ENCODE results near the gene ADSS1. TPM values are rescaled to one million over a fixed set of nuclear protein-coding genes. Genes with fewer than 3 reads are reported as not detected.

ADSS1 gene
- total RNA-seq, 4 donors from 2014 or later, result 2.8 to 12.4 (median 9.0) TPM

- TF ChIP-seq POLR2AphosphoS5 (IDR thresholded peaks at IDR 0.05), result no peak
- TF ChIP-seq POLR2A (IDR thresholded peaks at IDR 0.05), result no peak
- no peak for TF ChIP-seq CTCF (IDR thresholded peaks at IDR 0.05)
- no peak for TF ChIP-seq EP300 (IDR thresholded peaks at IDR 0.05)
- Histone ChIP-seq H3K9me3 (no peaks in the 10 kb centered on the region), H3K4me3 (no peak overlapping the region), H3K4me1 (peaks cover 8% of the 10 kb centered on the region), H3K36me3 (peaks cover 13% of the 10 kb centered on the region), H3K27ac (no peak overlapping the region), H3K27me3 (no peaks in the 10 kb centered on the region)
- 91% methylated on average over 4 of the region's 4 CpGs for WGBS
- no peak for DNase-seq (ENCODE audit: low spot score in 2 of 2)
Measured at GRCh38 chr14:104766256-104766862, 42.3 kb downstream of the ADSS1 start.

GRCh38 chr14:104766863-104767633, 43.0 kb downstream of the ADSS1 start:
- Histone ChIP-seq H3K27me3 (no peaks in the 10 kb centered on the region), H3K4me1 (peaks cover 8% of the 10 kb centered on the region), H3K36me3 (peaks cover 19% of the 10 kb centered on the region), H3K27ac (no peak overlapping the region), H3K9me3 (no peaks in the 10 kb centered on the region), H3K4me3 (no peak overlapping the region)
- no peak for DNase-seq (ENCODE audit: low spot score in 2 of 2)
- TF ChIP-seq POLR2A (IDR thresholded peaks at IDR 0.05), result no peak
- TF ChIP-seq EP300 (IDR thresholded peaks at IDR 0.05), result no peak
- no peak for TF ChIP-seq POLR2AphosphoS5 (IDR thresholded peaks at IDR 0.05)
- TF ChIP-seq CTCF (IDR thresholded peaks at IDR 0.05), result no peak
- WGBS, result 92% methylated on average over 15 of the region's 15 CpGs

GRCh38 chr14:104767634-104767918, 43.5 kb downstream of the ADSS1 start:
- Histone ChIP-seq H3K4me3 (no peak overlapping the region), H3K9me3 (no peaks in the 10 kb centered on the region), H3K36me3 (peaks cover 24% of the 10 kb centered on the region), H3K4me1 (peaks cover 8% of the 10 kb centered on the region), H3K27ac (no peak overlapping the region), H3K27me3 (no peaks in the 10 kb centered on the region)
- no peak for TF ChIP-seq EP300 (IDR thresholded peaks at IDR 0.05)
- TF ChIP-seq POLR2AphosphoS5 (IDR thresholded peaks at IDR 0.05), result no peak
- TF ChIP-seq POLR2A (IDR thresholded peaks at IDR 0.05), result no peak
- no peak for TF ChIP-seq CTCF (IDR thresholded peaks at IDR 0.05)
- 88% methylated on average over 5 of the region's 5 CpGs for WGBS
- DNase-seq (ENCODE audit: low spot score in 2 of 2), result no peak

GRCh38 chr14:104768437-104769323, 44.7 kb downstream of the ADSS1 start:
- H3K36me3 ChIP-seq, result peaks cover 35% of the 10 kb centered on the region

More at GRCh38 chr14:104768437-104769323, 44.7 kb downstream of the ADSS1 start:
- TF ChIP-seq CTCF (IDR thresholded peaks at IDR 0.05), result peak; percentile 76 to 98
- no peak for TF ChIP-seq POLR2AphosphoS5 (IDR thresholded peaks at IDR 0.05)
- TF ChIP-seq POLR2A (IDR thresholded peaks at IDR 0.05), result no peak
- peak; percentile 94 to 95 for DNase-seq (ENCODE audit: low spot score in 2 of 2)
- Histone ChIP-seq H3K27ac (no peak overlapping the region), H3K4me3 (no peak overlapping the region), H3K27me3 (no peaks in the 10 kb centered on the region), H3K9me3 (no peaks in the 10 kb centered on the region), H3K4me1 (peaks cover 8% of the 10 kb centered on the region)
- WGBS, result 26% methylated on average over 4 of the region's 25 CpGs

Measured in suprapubic skin (tissue), 4 donors.